ENCODE results near the gene ADSL. TPM values are rescaled to one million over a fixed set of nuclear protein-coding genes. Genes with fewer than 3 reads are reported as not detected.

ADSL gene
- total and polyA plus RNA-seq, 4 donors = 19.4 to 54.5 (median 39.8) TPM

- 41% methylated on average over 9 of the region's 9 CpGs for WGBS
- H3K4me3 ChIP-seq (ENCODE audit: low read depth in 1 of 3, low read length in 3 of 3) = no peak overlapping the region
- no peaks in the 10 kb centered on the region for H3K36me3 ChIP-seq (ENCODE audit: control insufficient read depth in 4 of 4, insufficient read depth in 3 of 4, low read depth in 1 of 4, low read length in 3 of 4)
- TF ChIP-seq TAF1 (conservative IDR thresholded peaks at IDR 0.05) = no peak
- TF ChIP-seq NR2F2 (IDR thresholded peaks at IDR 0.05) = no peak
- no peak for TF ChIP-seq RXRA (IDR thresholded peaks at IDR 0.05)
- no peak for TF ChIP-seq FOXA2 (IDR thresholded peaks at IDR 0.05)
- TF ChIP-seq GABPA (IDR thresholded peaks at IDR 0.05 in 1 of 2, conservative IDR thresholded peaks at IDR 0.05 in 1 of 2) = no peak
- TF ChIP-seq ATF3 (IDR thresholded peaks at IDR 0.05) = no peak
- TF ChIP-seq MAX (IDR thresholded peaks at IDR 0.05) = no peak
- no peaks in the 10 kb centered on the region for H3K9me3 ChIP-seq (ENCODE audit: control insufficient read depth in 4 of 4, low read length in 3 of 4)
- no peak overlapping the region for H3K27ac ChIP-seq (ENCODE audit: low read depth in 1 of 2, low read length in 2 of 2)
- DNase-seq (ENCODE audit: low spot score) = no peak
- H3K4me1 ChIP-seq (ENCODE audit: control insufficient read depth in 4 of 4, insufficient read depth in 4 of 4, low read length in 3 of 4) = peaks cover 0 to 12% (median 7%) of the 10 kb centered on the region in 4 donors
- H3K9ac ChIP-seq (ENCODE audit: low read depth in 1 of 2, low read length in 2 of 2) = no peak overlapping the region
- no peaks in the 10 kb centered on the region for H3K27me3 ChIP-seq (ENCODE audit: control insufficient read depth in 4 of 4, insufficient read depth in 4 of 4, low read length in 3 of 4)
Measured at GRCh38 chr22:40342521-40342920, 3.8 kb upstream of the ADSL start.

GRCh38 chr22:40345271-40345670, 1.0 kb upstream of the ADSL start:
- peak overlapping the region in 1 of 3 donors; percentile 79 for H3K4me3 ChIP-seq (ENCODE audit: low read depth in 1 of 3, low read length in 3 of 3)
- 88% methylated on average over 6 of the region's 6 CpGs for WGBS
- H3K4me1 ChIP-seq (ENCODE audit: control insufficient read depth in 4 of 4, insufficient read depth in 4 of 4, low read length in 3 of 4) = peaks cover 0 to 20% (median 16%) of the 10 kb centered on the region in 4 donors

More at GRCh38 chr22:40345271-40345670, 1.0 kb upstream of the ADSL start:
- no peak for DNase-seq (ENCODE audit: low spot score)
- Histone ChIP-seq H3K27ac (ENCODE audit: low read depth in 1 of 2, low read length in 2 of 2) (no peak overlapping the region), H3K36me3 (ENCODE audit: control insufficient read depth in 4 of 4, insufficient read depth in 3 of 4, low read depth in 1 of 4, low read length in 3 of 4) (peaks cover 2 to 8% (median 3%) of the 10 kb centered on the region in 4 donors), H3K9ac (ENCODE audit: low read depth in 1 of 2, low read length in 2 of 2) (no peak overlapping the region), H3K27me3 (ENCODE audit: control insufficient read depth in 4 of 4, insufficient read depth in 4 of 4, low read length in 3 of 4) (no peaks in the 10 kb centered on the region), H3K9me3 (ENCODE audit: control insufficient read depth in 4 of 4, low read length in 3 of 4) (no peaks in the 10 kb centered on the region)
- TF ChIP-seq ZBTB33 (IDR thresholded peaks at IDR 0.05) (no peak), REST (IDR thresholded peaks at IDR 0.05) (no peak), SP1 (IDR thresholded peaks at IDR 0.05) (no peak), JUND (IDR thresholded peaks at IDR 0.05) (no peak), GABPA (IDR thresholded peaks at IDR 0.05 in 1 of 2, conservative IDR thresholded peaks at IDR 0.05 in 1 of 2) (no peak), ATF3 (IDR thresholded peaks at IDR 0.05) (no peak), FOXA2 (IDR thresholded peaks at IDR 0.05) (no peak)

Data from liver (tissue), 9 donors.